H1 (cell line): ENCODE measurements around the gene VSIG2. TPM values are rescaled to one million over a fixed set of nuclear protein-coding genes. Genes with fewer than 3 reads are reported as not detected.
A peak's percentile ranks its signal among the peaks of the same experiment; 100 is the strongest.

ENCODE experiments used
- CTCF ChIA-PET: fragments of 300-600 bp; sonication (Branson Sonifier 250); formaldehyde crosslinking; loops from one replicate; lab custom pipeline; 2021; ENCODE audit not compliant: partially characterized antibody; lab: Charles Lee
- POLR2A ChIA-PET: fragments of 300-600 bp; sonication (Branson Sonifier 250); formaldehyde crosslinking; loops from one replicate; lab custom pipeline; 2021; ENCODE audit warnings: inconsistent platforms; ENCODE audit not compliant: partially characterized antibody; lab: Charles Lee
- DNase-seq, 2 experiments: peaks; one replicate each; pipeline versions ENCODE4 v3.0.0 to v3.0.0-alpha.2; 2010 to 2022; ENCODE audit warnings: low spot score in 2 of 2, low read depth in 1 of 2, mixed read lengths in 1 of 2
- FAIRE-seq: peaks from 2 replicates; lab custom pipeline; 2011; peaks lifted over from hg19 to GRCh38; lab: Jason Lieb, UNC
- H2AFZ ChIP-seq: 2 replicates; pipeline ENCODE4 v1.8.1; 2012; ENCODE audit warnings: low read length, inconsistent platforms
- H2AK5ac ChIP-seq: 2 replicates; pipeline ENCODE4 v1.6.1; 2013; ENCODE audit warnings: low read depth, low read length
- H2BK120ac ChIP-seq: replicated peaks from 2 replicates; pipeline ENCODE3; 2013; ENCODE audit warnings: low read depth, low read length, inconsistent platforms
- H2BK12ac ChIP-seq: 2 replicates; pipeline ENCODE4 v1.6.1; 2013; ENCODE audit warnings: low read depth, low read length
- H2BK15ac ChIP-seq: 2 replicates; pipeline ENCODE4 v1.6.1; 2013; ENCODE audit warnings: low read length
- H2BK20ac ChIP-seq: 2 replicates; pipeline ENCODE4 v1.6.1; 2013; ENCODE audit warnings: low read length
- H2BK5ac ChIP-seq: 2 replicates; pipeline ENCODE4 v1.6.1; 2013; ENCODE audit warnings: low read depth, low read length
- H3K14ac ChIP-seq: 2 replicates; pipeline ENCODE4 v1.6.1; 2013; ENCODE audit warnings: inconsistent platforms; ENCODE audit not compliant: insufficient read length
- H3K18ac ChIP-seq: 2 replicates; pipeline ENCODE4 v1.6.1; 2013; ENCODE audit warnings: low read length; ENCODE audit errors: extremely low read depth
- H3K23ac ChIP-seq: 2 replicates; pipeline ENCODE4 v1.6.1; 2013; ENCODE audit warnings: inconsistent platforms; ENCODE audit not compliant: insufficient read length
- H3K23me2 ChIP-seq: 2 replicates; pipeline ENCODE4 v1.6.1; 2013; ENCODE audit warnings: low read depth, low read length
- H3K27ac ChIP-seq: 2 replicates; pipeline ENCODE4 v1.6.1; 2011; ENCODE audit warnings: low read depth, low read length, inconsistent platforms
- H3K27me3 ChIP-seq, 4 experiments: replicated peaks in 1 of 4; 1 replicate in 1 of 4; 2 replicates in 3 of 4; pipeline versions ENCODE4 v1.6.1 to v1.8.1; 2011 to 2013; ENCODE audit warnings: low read length in 3 of 4, mild to moderate bottlenecking in 3 of 4, inconsistent platforms in 2 of 4, mixed read lengths in 2 of 4, moderate library complexity in 1 of 4; ENCODE audit not compliant: control insufficient read depth in 3 of 4, insufficient read depth in 3 of 4; ENCODE audit errors: extremely low read depth in 1 of 4
- H3K36me3 ChIP-seq, 4 experiments: 2 replicates each; pipeline versions ENCODE4 v1.6.1 to v1.8.1; 2011 to 2013; ENCODE audit warnings: mild to moderate bottlenecking in 4 of 4, low read length in 3 of 4, moderate library complexity in 2 of 4, control low read depth in 1 of 4, inconsistent platforms in 1 of 4; ENCODE audit not compliant: insufficient read depth in 4 of 4, control insufficient read depth in 2 of 4
- H3K4ac ChIP-seq: replicated peaks from 2 replicates; pipeline ENCODE3; 2013; ENCODE audit warnings: low read length, low read depth, mixed read lengths, inconsistent platforms; ENCODE audit not compliant: insufficient read length
- H3K4me1 ChIP-seq, 4 experiments: replicated peaks in 1 of 4; 1 replicate in 1 of 4; 2 replicates in 3 of 4; pipeline versions ENCODE4 v1.6.1 to v1.8.1; 2011 to 2013; ENCODE audit warnings: low read length in 3 of 4, inconsistent platforms in 2 of 4, mixed read lengths in 1 of 4; ENCODE audit not compliant: insufficient read depth in 4 of 4, control insufficient read depth in 3 of 4
- H3K4me2 ChIP-seq, 2 experiments: 2 replicates each; pipeline versions ENCODE4 v1.6.1 to v1.8.1; 2011 to 2013; ENCODE audit warnings: low read depth in 2 of 2, low read length in 2 of 2, control low read depth in 1 of 2, inconsistent platforms in 1 of 2, mild to moderate bottlenecking in 1 of 2; ENCODE audit not compliant: insufficient read depth in 1 of 2
- H3K4me3 ChIP-seq, 4 experiments: fragments of 200-600, 300-600 bp in 1 of 4; sonication (generic), shearing (Covaris generic), sonication (Bioruptor Twin) in 1 of 4; 2 replicates each; pipeline versions ENCODE4 v1.5.1 to v1.8.1; 2011 to 2016; ENCODE audit warnings: low read length in 4 of 4, low read depth in 3 of 4, control low read depth in 2 of 4, inconsistent platforms in 2 of 4, mild to moderate bottlenecking in 2 of 4, mixed read lengths in 1 of 4, moderate library complexity in 1 of 4; ENCODE audit not compliant: insufficient read depth in 2 of 4; ENCODE audit errors: extremely low read depth in 1 of 4
- H3K56ac ChIP-seq: replicated peaks from 2 replicates; pipeline ENCODE3; 2013; ENCODE audit warnings: low read depth, mild to moderate bottlenecking, mixed read lengths, low read length, inconsistent platforms; ENCODE audit not compliant: insufficient read length
- H3K79me1 ChIP-seq: 2 replicates; pipeline ENCODE4 v1.6.1; 2013; ENCODE audit warnings: low read depth, low read length, control low read depth
- H3K79me2 ChIP-seq, 2 experiments: 2 replicates each; pipeline versions ENCODE4 v1.6.1 to v1.8.1; 2012 to 2013; ENCODE audit warnings: low read length in 2 of 2, mild to moderate bottlenecking in 2 of 2, inconsistent platforms in 1 of 2; ENCODE audit not compliant: insufficient read depth in 2 of 2, control insufficient read depth in 1 of 2
- H3K9ac ChIP-seq, 4 experiments: replicated peaks in 1 of 4; 1 replicate in 1 of 4; 2 replicates in 3 of 4; pipeline versions ENCODE4 v1.6.1 to v1.8.1; 2011 to 2013; ENCODE audit warnings: low read depth in 3 of 4, low read length in 3 of 4, control low read depth in 2 of 4, mild to moderate bottlenecking in 2 of 4, moderate library complexity in 2 of 4, inconsistent platforms in 1 of 4; ENCODE audit errors: extremely low read depth in 1 of 4
- H3K9me3 ChIP-seq, 2 experiments: 2 replicates each; pipeline versions ENCODE4 v1.6.1 to v1.8.1; 2012 to 2013; ENCODE audit warnings: mild to moderate bottlenecking in 2 of 2, moderate library complexity in 2 of 2, control low read depth in 1 of 2, inconsistent platforms in 1 of 2, low read depth in 1 of 2, low read length in 1 of 2, mixed read lengths in 1 of 2; ENCODE audit not compliant: insufficient read depth in 2 of 2
- H4K20me1 ChIP-seq, 2 experiments: replicated peaks in 1 of 2; 2 replicates each; pipeline versions ENCODE3 to v1.8.1; 2011 to 2013; ENCODE audit warnings: inconsistent platforms in 2 of 2, low read length in 2 of 2, mild to moderate bottlenecking in 1 of 2; ENCODE audit not compliant: insufficient read depth in 2 of 2, control insufficient read depth in 1 of 2
- H4K5ac ChIP-seq: 2 replicates; pipeline ENCODE4 v1.6.1; 2013; ENCODE audit warnings: low read length, low read depth, mixed read lengths, inconsistent platforms; ENCODE audit not compliant: insufficient read length
- H4K8ac ChIP-seq: 2 replicates; pipeline ENCODE4 v1.8.0; 2013; ENCODE audit warnings: mild to moderate bottlenecking, moderate library complexity, low read length, inconsistent platforms; ENCODE audit not compliant: insufficient read depth; ENCODE audit errors: extremely low read depth
- H4K91ac ChIP-seq: replicated peaks from 2 replicates; pipeline ENCODE3; 2013; ENCODE audit warnings: low read length, mixed read lengths, inconsistent platforms; ENCODE audit not compliant: insufficient read length
- CBX8 ChIP-seq: fragments of 300-800, 300-1000 bp; sonication (generic); IDR thresholded peaks from 2 replicates; pipeline ENCODE4 v1.7.1; 2016; ENCODE audit warnings: low read depth, low read length, borderline replicate concordance
- EGR1 ChIP-seq: IDR thresholded peaks from 2 replicates; pipeline ENCODE4 v1.6.1; 2011; ENCODE audit warnings: low read depth, low read length, borderline replicate concordance
- EZH2 ChIP-seq: fragments of 200-600 bp; sonication (generic); IDR thresholded peaks from 2 replicates; pipeline ENCODE4 v1.7.1; 2012; ENCODE audit warnings: low read depth, mild to moderate bottlenecking, moderate library complexity, low read length, inconsistent platforms; ENCODE audit not compliant: severe bottlenecking
- SAP30 ChIP-seq: fragments of 300-600 bp; sonication (generic); IDR thresholded peaks from 2 replicates; pipeline ENCODE4 v1.7.1; 2012; ENCODE audit warnings: low read length, moderate library complexity, mild to moderate bottlenecking, inconsistent platforms; ENCODE audit not compliant: insufficient read depth, insufficient replicate concordance
- SP2 ChIP-seq: IDR thresholded peaks from 2 replicates; pipeline ENCODE4 v1.6.1; 2012; ENCODE audit warnings: mild to moderate bottlenecking, low read length, inconsistent platforms
- SP4 ChIP-seq: IDR thresholded peaks from 2 replicates; pipeline ENCODE4 v1.6.1; 2012; ENCODE audit warnings: low read length, inconsistent platforms
- TAF7 ChIP-seq: optimal IDR thresholded peaks from 2 replicates; pipeline ENCODE3; 2011; ENCODE audit warnings: low read depth, mild to moderate bottlenecking, inconsistent platforms, low read length, moderate library complexity, borderline replicate concordance
- WGBS, 2 experiments: shearing (Covaris generic) in 1 of 2; methylation state at CpG; one replicate each; pipeline versions ENCODE4 v1.1.6 to v1.1.7; 2013 to 2015; ENCODE audit warnings: low lambda C conversion rate in 2 of 2, mixed read lengths in 2 of 2, inconsistent platforms in 1 of 2, low coverage in 1 of 2, missing lambda C conversion rate in 1 of 2; ENCODE audit not compliant: insufficient replicate concordance in 2 of 2, insufficient coverage in 1 of 2, insufficient read length in 1 of 2; ENCODE audit errors: extremely low coverage in 1 of 2, missing lambda C conversion rate in 1 of 2; 5-methylcytosine and 5-hydroxymethylcytosine counted together
- polyA plus RNA-seq, 7 experiments: library from polyadenylated mRNA; depleted of rRNA in 3 of 7; stranded (reverse) in 5 of 7; unstranded in 2 of 7; fragments of >200 nt in 5 of 7; fragments of 200-250 nt in 2 of 7; gene quantifications; 1 replicate in 5 of 7; 2 replicates in 1 of 7; 4 replicates in 1 of 7; pipeline versions ENCODE4 v1.2.1 to v1.2.3, GENCODE V29; 2011 to 2013; ENCODE audit warnings: missing spikeins in 2 of 7, mixed read lengths in 2 of 7
- total RNA-seq: library from RNA; stranded (reverse); fragmentation: NEBNext Ultra II Directional; extraction: Animal tissue kit (Norgen Biotek cat#: 25700); gene quantifications from 2 replicates; pipeline ENCODE4 v1.2.1, GENCODE V29; 2021
- TF ChIP-seq, protein P1 (sequence below): IDR thresholded peaks from 2 replicates; pipeline ENCODE4 v1.6.1; 2011; ENCODE audit warnings: low read depth, mild to moderate bottlenecking, low read length; ENCODE audit not compliant: insufficient read depth

VSIG2 gene
- total and polyA plus RNA-seq, 2 of the 8 experiments (the other 6 are each of a cell fraction or from before 2014, with no cell fraction given), result 0.18 TPM; not detected in 1

DNA sequence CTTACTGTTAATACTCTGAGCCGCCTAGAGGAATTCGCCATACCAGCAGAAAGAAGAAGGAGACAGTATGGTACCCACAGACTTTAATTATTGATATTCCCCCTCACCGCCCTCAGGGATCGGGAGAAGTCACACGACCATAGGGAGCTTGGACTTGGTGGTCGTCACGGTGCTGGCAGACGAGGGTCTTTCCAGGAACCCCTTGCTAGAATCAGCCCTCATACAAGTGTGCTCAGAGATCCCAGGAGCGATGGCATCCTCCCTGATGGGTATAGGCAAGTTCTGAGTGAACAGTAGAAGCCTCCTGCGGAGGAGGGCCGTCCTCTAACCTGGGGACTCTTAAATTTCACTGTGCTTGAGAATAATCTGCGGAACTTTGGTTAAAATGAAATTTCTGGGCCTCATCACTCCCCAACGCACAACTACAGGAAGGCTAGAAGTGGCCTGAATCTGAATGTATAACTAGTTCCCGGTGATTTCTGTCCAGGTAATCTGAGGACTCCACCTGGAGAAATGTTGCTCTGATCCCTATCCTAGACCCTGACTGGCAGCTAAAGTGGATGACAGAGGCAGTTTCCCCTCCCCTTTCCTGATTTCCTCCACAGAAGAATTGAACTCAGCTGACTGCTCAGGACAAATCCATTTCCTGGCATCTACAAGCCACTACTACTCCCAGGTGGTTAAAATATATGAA lies 4.5 kb downstream of the VSIG2 start:
- Histone ChIP-seq H4K5ac (no peak overlapping the region), H3K23ac (no peak overlapping the region), H3K79me1 (no peaks in the 10 kb centered on the region), H2AFZ (no peak overlapping the region), H3K27ac (no peak overlapping the region), H3K14ac (no peak overlapping the region), H3K27me3 (peaks cover 92 to 99% (median 97%) of the 10 kb centered on the region in 4 experiments), H3K36me3 (no peaks in the 10 kb centered on the region), H3K4ac (no peak overlapping the region), H4K20me1 (peaks cover 11 to 24% of the 10 kb centered on the region in 2 experiments), H3K9ac (no peak overlapping the region), H3K56ac (no peak overlapping the region), H3K4me2 (peak overlapping the region; percentile 62 to 83), H2BK12ac (no peak overlapping the region), H2BK15ac (no peak overlapping the region), H3K23me2 (peaks cover 11% of the 10 kb centered on the region; the same call in 1 of the 2 replicates), H3K18ac (no peak overlapping the region), H3K4me3 (peak overlapping the region in 3 of 4 experiments; percentile 23 to 78 (median 76); a peak in 5 of 8 replicates), H3K79me2 (no peaks in the 10 kb centered on the region), H3K9me3 (no peaks in the 10 kb centered on the region), H2BK20ac (no peak overlapping the region), H2AK5ac (no peak overlapping the region), H2BK120ac (no peak overlapping the region), H3K4me1 (peaks cover 0 to 27% (median 17%) of the 10 kb centered on the region in 4 experiments; a peak in 6 of 7 replicates), H4K91ac (no peak overlapping the region), H2BK5ac (no peak overlapping the region), H4K8ac (no peak overlapping the region)
- TF ChIP-seq, protein P1, sequence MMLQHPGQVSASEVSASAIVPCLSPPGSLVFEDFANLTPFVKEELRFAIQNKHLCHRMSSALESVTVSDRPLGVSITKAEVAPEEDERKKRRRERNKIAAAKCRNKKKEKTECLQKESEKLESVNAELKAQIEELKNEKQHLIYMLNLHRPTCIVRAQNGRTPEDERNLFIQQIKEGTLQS, result no peak
- no peak for TF ChIP-seq SP4
- no peak for TF ChIP-seq TAF7
- TF ChIP-seq EZH2, result no peak
- TF ChIP-seq SP2, result no peak
- no peak for TF ChIP-seq EGR1
- no peak for TF ChIP-seq SAP30
- TF ChIP-seq CBX8, result no peak; the same call in 1 of the 2 replicates
- 10% methylated on average over 14 of the region's 14 CpGs; no CpG with 5 or more reads in 1 of the 2 experiments for WGBS, 2 experiments
- ChIA-PET POLR2A (interaction anchor here (1.2 to 3.0 kb wide), 3 partner anchors 9 to 52 kb away, joined by 5 to 9 read pairs (median 7); partner anchors contain the start of gene MSANTD2), CTCF (interaction anchor here (0.9 to 28.0 kb wide), 11 partner anchors 8 to 119 kb away, joined by 3 to 382 read pairs (median 7); partner anchors contain the start of genes ESAM, NRGN and VSIG2)
- FAIRE-seq (no peak), DNase-seq (no peak)
